Upper lobe of right lung (tissue), 1 donor: ENCODE data around the gene GHR. TPM values are rescaled to one million over a fixed set of nuclear protein-coding genes. Genes with fewer than 3 reads are reported as not detected.

ENCODE experiments used
- ATAC-seq: fragments of 200-7000 bp; cut with Tn5 transposase; one replicate; pipeline ENCODE4 v1.9.1; 2020; ENCODE audit warnings: mild to moderate bottlenecking, moderate library complexity
- DNase-seq: peaks from one replicate; pipeline ENCODE4 v3.0.0-alpha.2; 2020
- H3K27ac ChIP-seq: fragments of 200-600 bp; one replicate; pipeline ENCODE4 v1.8.0; 2022
- H3K27me3 ChIP-seq: fragments of 200-600 bp; one replicate; pipeline ENCODE4 v1.8.0; 2022; ENCODE audit warnings: mild to moderate bottlenecking
- H3K36me3 ChIP-seq: fragments of 200-600 bp; one replicate; pipeline ENCODE4 v1.8.0; 2022
- H3K4me1 ChIP-seq: fragments of 200-600 bp; one replicate; pipeline ENCODE4 v1.8.0; 2022
- H3K4me3 ChIP-seq: fragments of 200-600 bp; one replicate; pipeline ENCODE4 v1.8.0; 2022; ENCODE audit warnings: mild to moderate bottlenecking
- H3K9me3 ChIP-seq: fragments of 200-600 bp; one replicate; pipeline ENCODE4 v1.8.0; 2022
- CTCF ChIP-seq: fragments of 200-600 bp; IDR thresholded peaks from one replicate; pipeline ENCODE4 v1.8.0; 2022; ENCODE audit warnings: antibody characterized with exemption
- intact Hi-C: fragments of 100-400 bp; cut with DNase I; formaldehyde crosslinking; loops from one replicate; pipeline ENCODE4 v1.11.0; 2022
- total RNA-seq: library from RNA; stranded (reverse); fragmentation: NEBNext Ultra II Directional; extraction: Animal tissue kit (Norgen Biotek cat#: 25700); gene quantifications from one replicate; pipeline ENCODE4 v1.2.1, GENCODE V29; 2021
- donor health status: DM: no; HTN: yes; CAD: no; lungs with severe emphysema.

Gene GHR
- total RNA-seq, 1 donor from 2014 or later: 6.6 TPM

DNA sequence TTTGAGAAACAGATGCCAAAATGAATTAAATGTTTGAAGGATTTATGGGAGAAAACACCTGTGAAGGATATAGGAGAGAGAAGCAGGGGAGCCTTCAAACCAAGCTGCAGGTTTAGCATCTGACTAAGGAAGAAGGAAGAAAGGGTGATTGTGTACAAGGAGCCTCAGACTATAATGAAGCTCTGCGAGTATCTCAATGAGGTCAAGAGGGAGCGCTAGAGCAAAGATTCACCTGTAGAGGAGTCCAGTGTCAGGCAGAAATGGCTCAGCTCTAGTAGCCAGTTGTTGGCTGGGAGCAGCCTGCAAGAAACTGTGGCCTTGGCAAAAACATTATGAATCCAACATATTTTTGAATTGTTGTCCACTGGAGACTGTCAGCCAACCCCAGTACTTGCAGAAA lies 20.0 kb upstream of the GHR start:
- H3K36me3 ChIP-seq: no peaks in the 10 kb centered on the region
- no peaks in the 10 kb centered on the region for H3K4me1 ChIP-seq
- H3K9me3 ChIP-seq: no peaks in the 10 kb centered on the region
- H3K27ac ChIP-seq: no peak overlapping the region
- intact Hi-C loops: no loop called here
- H3K27me3 ChIP-seq: no peaks in the 10 kb centered on the region
- no peak for ATAC-seq
- TF ChIP-seq CTCF: no peak
- DNase-seq: no peak
- H3K4me3 ChIP-seq: no peak overlapping the region

- Histone ChIP-seq H3K27ac (no peak overlapping the region), H3K27me3 (no peaks in the 10 kb centered on the region), H3K4me3 (no peak overlapping the region), H3K36me3 (no peaks in the 10 kb centered on the region), H3K9me3 (no peaks in the 10 kb centered on the region), H3K4me1 (no peaks in the 10 kb centered on the region)
- intact Hi-C loops: no loop called here
- ATAC-seq (no peak), DNase-seq (no peak)
- TF ChIP-seq CTCF: no peak
Measured at GRCh38 chr5:42404366-42404765, 18.9 kb upstream of the GHR start.

GRCh38 chr5:42419294-42419693 lies 3.9 kb upstream of the GHR start:
- H3K4me1 ChIP-seq: peaks cover 3% of the 10 kb centered on the region
- H3K9me3 ChIP-seq: no peaks in the 10 kb centered on the region
- no peak overlapping the region for H3K4me3 ChIP-seq
- no peaks in the 10 kb centered on the region for H3K36me3 ChIP-seq
- TF ChIP-seq CTCF: no peak
- no peaks in the 10 kb centered on the region for H3K27me3 ChIP-seq
- H3K27ac ChIP-seq: no peak overlapping the region
- no peak for DNase-seq
- intact Hi-C loops: no loop called here
- ATAC-seq: no peak

GRCh38 chr5:42422656-42423280 lies 471 bp upstream of the GHR start:
- Histone ChIP-seq H3K27ac (peak overlapping the region; percentile 73), H3K27me3 (peaks cover 15% of the 10 kb centered on the region), H3K4me1 (peaks cover 8% of the 10 kb centered on the region), H3K9me3 (no peaks in the 10 kb centered on the region), H3K4me3 (peak overlapping the region; percentile 63), H3K36me3 (no peaks in the 10 kb centered on the region)
- TF ChIP-seq CTCF: no peak
- ATAC-seq (no peak), DNase-seq (no peak)
- intact Hi-C loops: loop anchor here (10.0 kb wide), 1 partner anchor 162 kb away; no protein-coding TSS in a partner anchor

DNA sequence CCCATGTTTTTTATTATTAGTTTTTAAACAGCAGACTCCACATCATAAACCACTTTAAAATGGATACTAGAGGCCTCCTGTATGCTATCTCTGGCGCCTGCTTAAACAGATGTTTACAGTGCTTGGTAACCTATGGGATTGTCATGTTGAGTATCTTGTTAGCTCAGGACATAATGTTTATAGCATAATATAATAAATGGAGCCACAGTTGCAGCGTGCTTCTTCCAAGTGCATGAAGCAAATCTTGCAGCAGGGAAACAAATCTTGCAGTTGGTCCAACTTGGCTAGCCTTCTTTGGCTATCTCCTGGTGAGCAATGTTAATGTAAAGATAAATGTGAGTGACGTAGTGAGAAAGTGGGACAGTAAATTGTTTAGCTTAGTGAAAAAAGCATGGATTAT lies 2.8 kb downstream of the GHR start:
- H3K4me3 ChIP-seq: no peak overlapping the region
- no peak overlapping the region for H3K27ac ChIP-seq
- H3K9me3 ChIP-seq: no peaks in the 10 kb centered on the region
- ATAC-seq: no peak
- peaks cover 8% of the 10 kb centered on the region for H3K4me1 ChIP-seq
- H3K27me3 ChIP-seq: peaks cover 15% of the 10 kb centered on the region
- DNase-seq: no peak
- no peaks in the 10 kb centered on the region for H3K36me3 ChIP-seq
- TF ChIP-seq CTCF: no peak
- intact Hi-C loops: loop anchor here (10.0 kb wide), 1 partner anchor 159 kb away; no protein-coding TSS in a partner anchor

GRCh38 chr5:42429694-42430093 lies 6.5 kb downstream of the GHR start:
- H3K27ac ChIP-seq: no peak overlapping the region
- H3K9me3 ChIP-seq: no peaks in the 10 kb centered on the region
- intact Hi-C loops: loop anchor here (10.0 kb wide), 1 partner anchor 155 kb away; no protein-coding TSS in a partner anchor
- ATAC-seq (no peak), DNase-seq (no peak)
- peaks cover 6% of the 10 kb centered on the region for H3K4me1 ChIP-seq
- H3K4me3 ChIP-seq: no peak overlapping the region
- peaks cover 12% of the 10 kb centered on the region for H3K27me3 ChIP-seq
- TF ChIP-seq CTCF: no peak
- H3K36me3 ChIP-seq: no peaks in the 10 kb centered on the region
